Measurements from ENCODE around the gene FYB1. TPM values are rescaled to one million over a fixed set of nuclear protein-coding genes. Genes with fewer than 3 reads are reported as not detected.

The FYB1 gene
- total RNA-seq, 1 experiment from 2014 or later, result 1.1 TPM

DNA sequence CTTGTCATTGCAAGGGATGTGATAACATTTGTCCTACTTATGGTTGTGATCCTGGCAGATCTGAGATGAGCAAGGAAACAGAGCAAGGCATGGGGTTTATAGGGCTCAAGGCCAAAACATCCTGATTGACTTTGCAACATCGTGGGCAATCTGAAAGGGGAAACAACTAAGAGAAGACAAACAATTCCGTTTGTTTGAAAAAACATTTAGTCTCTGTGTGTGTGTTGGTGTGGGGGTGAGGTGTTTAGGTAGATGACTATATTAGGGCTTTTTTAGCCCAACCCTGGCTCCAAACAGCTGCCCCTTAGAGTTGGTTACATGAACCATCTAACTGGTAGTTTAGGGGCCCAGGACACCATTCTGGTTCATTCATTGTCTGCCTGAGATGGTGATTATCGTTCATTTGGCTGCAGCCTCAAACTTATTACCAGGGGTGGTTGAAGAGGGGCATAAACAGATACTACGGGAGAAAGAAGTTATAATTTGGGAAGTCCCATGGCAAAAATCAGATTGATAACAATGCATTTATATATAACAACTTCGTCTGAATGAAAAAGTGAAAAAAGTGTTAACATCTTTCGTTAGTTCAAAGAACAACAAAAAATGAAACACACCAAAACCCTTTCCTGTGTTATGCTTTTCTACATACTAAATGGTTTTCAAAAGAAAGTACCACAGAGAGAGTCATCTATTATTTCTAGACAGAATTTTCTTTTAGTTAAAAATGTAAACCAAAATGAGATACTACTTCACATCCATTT, 5.7 kb downstream of the FYB1 start:
- no peaks in the 10 kb centered on the region for H3K79me2 ChIP-seq (ENCODE audit: low read length)
- intact Hi-C loops (cut with micrococcal nuclease), result no loop called here
- no peaks in the 10 kb centered on the region for H3F3A ChIP-seq (ENCODE audit: low read length, unreplicated experiment)
- H4K20me1 ChIP-seq (ENCODE audit: low read length), result no peaks in the 10 kb centered on the region
- no peak for TF ChIP-seq EZH2phosphoT487 (IDR thresholded peaks at IDR 0.05; ENCODE audit: borderline replicate concordance, low read length)
- TF ChIP-seq, protein P1, sequence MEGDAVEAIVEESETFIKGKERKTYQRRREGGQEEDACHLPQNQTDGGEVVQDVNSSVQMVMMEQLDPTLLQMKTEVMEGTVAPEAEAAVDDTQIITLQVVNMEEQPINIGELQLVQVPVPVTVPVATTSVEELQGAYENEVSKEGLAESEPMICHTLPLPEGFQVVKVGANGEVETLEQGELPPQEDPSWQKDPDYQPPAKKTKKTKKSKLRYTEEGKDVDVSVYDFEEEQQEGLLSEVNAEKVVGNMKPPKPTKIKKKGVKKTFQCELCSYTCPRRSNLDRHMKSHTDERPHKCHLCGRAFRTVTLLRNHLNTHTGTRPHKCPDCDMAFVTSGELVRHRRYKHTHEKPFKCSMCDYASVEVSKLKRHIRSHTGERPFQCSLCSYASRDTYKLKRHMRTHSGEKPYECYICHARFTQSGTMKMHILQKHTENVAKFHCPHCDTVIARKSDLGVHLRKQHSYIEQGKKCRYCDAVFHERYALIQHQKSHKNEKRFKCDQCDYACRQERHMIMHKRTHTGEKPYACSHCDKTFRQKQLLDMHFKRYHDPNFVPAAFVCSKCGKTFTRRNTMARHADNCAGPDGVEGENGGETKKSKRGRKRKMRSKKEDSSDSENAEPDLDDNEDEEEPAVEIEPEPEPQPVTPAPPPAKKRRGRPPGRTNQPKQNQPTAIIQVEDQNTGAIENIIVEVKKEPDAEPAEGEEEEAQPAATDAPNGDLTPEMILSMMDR (conservative IDR thresholded peaks at IDR 0.05; ENCODE audit: low read depth, low read length), result no peak
- no peak for TF ChIP-seq EZH2 (IDR thresholded peaks at IDR 0.05; ENCODE audit: low read length, unreplicated experiment)
- ChIA-PET CTCF (no interaction called here), POLR2A (ENCODE audit: unreplicated experiment) (no interaction called here)
- H3K9ac ChIP-seq (ENCODE audit: low read length), result no peak overlapping the region
- no peak overlapping the region for H3K4me3 ChIP-seq (ENCODE audit: low read length)
- no peak overlapping the region for H3K27ac ChIP-seq (ENCODE audit: low read length)
- no peak overlapping the region for H3K4me2 ChIP-seq (ENCODE audit: low read length)
- no peaks in the 10 kb centered on the region for H3K9me3 ChIP-seq (ENCODE audit: low read length)
- no peaks in the 10 kb centered on the region for H3K36me3 ChIP-seq (ENCODE audit: low read depth, low read length)
- no peak for ATAC-seq
- no peak overlapping the region for H2AFZ ChIP-seq (ENCODE audit: low read length)
- H3K9me2 ChIP-seq (replicated peaks; ENCODE audit: low read length), result no peaks in the 10 kb centered on the region
- no peaks in the 10 kb centered on the region for H3K27me3 ChIP-seq (ENCODE audit: low read length)
- H3K4me1 ChIP-seq (ENCODE audit: insufficient read depth, low read length), result peaks cover 8% of the 10 kb centered on the region
- no TSS peak for BruUV-seq (replicated peaks)
- no peak for DNase-seq

DNA sequence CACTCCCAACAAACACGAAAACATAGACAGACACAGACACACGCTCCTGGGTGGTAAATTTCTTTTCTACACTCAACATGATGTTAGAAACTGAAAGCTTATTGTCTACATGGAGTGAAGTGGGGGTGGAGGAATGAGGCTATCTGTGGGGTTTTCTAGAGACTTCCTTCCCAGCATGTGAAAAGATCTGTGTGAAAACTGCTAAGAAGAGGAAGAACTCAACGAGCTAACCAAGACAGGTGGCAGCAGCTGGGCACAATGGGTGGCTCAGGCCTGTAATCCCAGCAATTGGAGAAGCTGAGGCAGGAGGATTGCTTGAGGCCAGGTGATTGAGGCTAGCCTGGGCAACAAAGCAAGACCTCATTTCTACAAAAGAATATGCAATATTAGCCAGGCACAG, 7.6 kb downstream of the FYB1 start:
- no peaks in the 10 kb centered on the region for H3K79me2 ChIP-seq (ENCODE audit: low read length)
- no peaks in the 10 kb centered on the region for H3K9me2 ChIP-seq (replicated peaks; ENCODE audit: low read length)
- H3K9ac ChIP-seq (ENCODE audit: low read length), result no peak overlapping the region
- H3K36me3 ChIP-seq (ENCODE audit: low read depth, low read length), result no peaks in the 10 kb centered on the region
- H3K4me1 ChIP-seq (ENCODE audit: insufficient read depth, low read length), result peaks cover 2% of the 10 kb centered on the region; the same call in 1 of the 2 replicates
- DNase-seq (no peak), ATAC-seq (no peak)
- ChIA-PET POLR2A (ENCODE audit: unreplicated experiment) (no interaction called here), CTCF (no interaction called here)
- H4K20me1 ChIP-seq (ENCODE audit: low read length), result no peaks in the 10 kb centered on the region
- intact Hi-C loops (cut with micrococcal nuclease), result no loop called here
- no peaks in the 10 kb centered on the region for H3K9me3 ChIP-seq (ENCODE audit: low read length)
- H3K4me3 ChIP-seq (ENCODE audit: low read length), result no peak overlapping the region
- no TSS peak for BruUV-seq (replicated peaks)
- no peak overlapping the region for H3K27ac ChIP-seq (ENCODE audit: low read length)
- TF ChIP-seq EZH2 (IDR thresholded peaks at IDR 0.05; ENCODE audit: low read length, unreplicated experiment), result no peak
- TF ChIP-seq, protein P1 (conservative IDR thresholded peaks at IDR 0.05; ENCODE audit: low read depth, low read length), result no peak
- no peak for TF ChIP-seq EZH2phosphoT487 (IDR thresholded peaks at IDR 0.05; ENCODE audit: borderline replicate concordance, low read length)
- no peak overlapping the region for H3K4me2 ChIP-seq (ENCODE audit: low read length)
- H3K27me3 ChIP-seq (ENCODE audit: low read length), result no peaks in the 10 kb centered on the region
- no peaks in the 10 kb centered on the region for H3F3A ChIP-seq (ENCODE audit: low read length, unreplicated experiment)
- no peak overlapping the region for H2AFZ ChIP-seq (ENCODE audit: low read length)

DNA sequence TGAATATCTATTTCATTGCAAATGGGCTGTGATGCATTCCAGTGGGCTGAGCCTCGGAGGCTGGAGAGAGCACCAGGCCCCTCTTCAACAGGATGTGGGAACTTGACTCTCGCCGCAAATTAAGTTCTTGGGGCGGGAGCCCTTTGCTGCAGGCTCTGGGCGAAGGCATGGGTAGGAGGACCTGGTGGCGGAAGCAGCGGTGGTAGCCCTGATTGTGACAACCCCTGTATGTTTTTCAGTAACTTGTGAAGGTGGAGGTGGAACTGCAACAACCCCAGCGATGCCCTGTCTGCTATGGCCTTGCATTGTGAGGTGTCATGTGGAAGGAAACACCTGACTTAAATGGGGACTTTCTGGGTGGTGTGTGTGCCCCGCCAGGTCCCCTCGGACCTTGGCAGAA, 9.4 kb downstream of the FYB1 start:
- H3K36me3 ChIP-seq (ENCODE audit: low read depth, low read length), result no peaks in the 10 kb centered on the region
- H3F3A ChIP-seq (ENCODE audit: low read length, unreplicated experiment), result no peaks in the 10 kb centered on the region
- no peak overlapping the region for H3K9ac ChIP-seq (ENCODE audit: low read length)
- H3K9me2 ChIP-seq (replicated peaks; ENCODE audit: low read length), result no peaks in the 10 kb centered on the region
- no peaks in the 10 kb centered on the region for H3K27me3 ChIP-seq (ENCODE audit: low read length)
- CTCF ChIA-PET, result no interaction called here
- POLR2A ChIA-PET (ENCODE audit: unreplicated experiment), result no interaction called here
- H2AFZ ChIP-seq (ENCODE audit: low read length), result no peak overlapping the region
- no peaks in the 10 kb centered on the region for H3K79me2 ChIP-seq (ENCODE audit: low read length)
- no peak for DNase-seq
- H3K27ac ChIP-seq (ENCODE audit: low read length), result no peak overlapping the region
- BruUV-seq (replicated peaks), result no TSS peak
- no peak overlapping the region for H3K4me2 ChIP-seq (ENCODE audit: low read length)
- no peak overlapping the region for H3K4me3 ChIP-seq (ENCODE audit: low read length)
- no peak for ATAC-seq
- H4K20me1 ChIP-seq (ENCODE audit: low read length), result no peaks in the 10 kb centered on the region
- TF ChIP-seq, protein P1 (conservative IDR thresholded peaks at IDR 0.05; ENCODE audit: low read depth, low read length), result no peak
- TF ChIP-seq EZH2 (IDR thresholded peaks at IDR 0.05; ENCODE audit: low read length, unreplicated experiment) (no peak), EZH2phosphoT487 (IDR thresholded peaks at IDR 0.05; ENCODE audit: borderline replicate concordance, low read length) (no peak)
- no peaks in the 10 kb centered on the region for H3K9me3 ChIP-seq (ENCODE audit: low read length)
- H3K4me1 ChIP-seq (ENCODE audit: insufficient read depth, low read length), result no peaks in the 10 kb centered on the region
- intact Hi-C loops (cut with micrococcal nuclease), result no loop called here

All from PC-3 (cell line).